Measurements from ENCODE around the gene OR2M5.

- TF ChIP-seq BRD4 (IDR thresholded peaks at IDR 0.05) (no peak), PCBP1 (IDR thresholded peaks at IDR 0.05; ENCODE audit: low read depth, low read length, poor library complexity, severe bottlenecking) (no peak), FOS (IDR thresholded peaks at IDR 0.05; ENCODE audit: extremely low read depth, insufficient read length) (no peak), TARDBP (IDR thresholded peaks at IDR 0.05) (no peak), ATF3 (IDR thresholded peaks at IDR 0.05) (no peak), ATF3 (CRISPR knock-in tag; conservative IDR thresholded peaks at IDR 0.05) (no peak), CSDE1 (IDR thresholded peaks at IDR 0.05) (no peak), CEBPB (tag; IDR thresholded peaks at IDR 0.05) (no peak), ZHX1 (conservative IDR thresholded peaks at IDR 0.05; ENCODE audit: low read length) (no peak), MXI1 (IDR thresholded peaks at IDR 0.05; ENCODE audit: low read depth, low read length) (no peak), MTF1 (CRISPR knock-in tag; IDR thresholded peaks at IDR 0.05; ENCODE audit: borderline replicate concordance) (no peak)
Observed at GRCh38 chr1:248155927-248156326, 11.0 kb downstream of the OR2M5 start.

Measured in K562 (cell line).